ENCODE measurements around the gene COL19A1. TPM values are rescaled to one million over a fixed set of nuclear protein-coding genes. Genes with fewer than 3 reads are reported as not detected.
A peak's percentile ranks its signal among the peaks of the same experiment; 100 is the strongest.

Gene COL19A1
- total and polyA plus RNA-seq, 4 donors = 0.09 to 4.4 (median 0.80) TPM; not detected in 1

- no peak overlapping the region for H3K27ac ChIP-seq (ENCODE audit: low read depth in 1 of 2, low read length in 1 of 2)
- H3K9me3 ChIP-seq (ENCODE audit: control insufficient read depth in 4 of 4, insufficient read depth in 3 of 4, low read length in 3 of 4) = peaks cover 0 to 5% (median 0%) of the 10 kb centered on the region in 4 donors
- no peak overlapping the region for H3K9ac ChIP-seq (ENCODE audit: insufficient read depth in 1 of 2, low read length in 2 of 2)
- no peak for ATAC-seq (ENCODE audit: insufficient read depth, low FRiP score)
- no peak for TF ChIP-seq CTCF (IDR thresholded peaks at IDR 0.05; ENCODE audit: control extremely low read depth, extremely low read depth)
- 60 to 79% methylated on average over 1 of the region's 1 CpG for WGBS, 2 donors
- no peaks in the 10 kb centered on the region for H3K36me3 ChIP-seq (ENCODE audit: control insufficient read depth in 4 of 4, insufficient read depth in 4 of 4, low read length in 4 of 4)
- H3K4me3 ChIP-seq = no peak overlapping the region
- DNase-seq = peak; percentile 47 to 92 (median 89)
- H3K27me3 ChIP-seq (ENCODE audit: control insufficient read depth in 3 of 3, insufficient read depth in 3 of 3, low read length in 2 of 3) = peaks cover 0 to 3% (median 0%) of the 10 kb centered on the region in 3 donors
- peaks cover 0 to 19% (median 0%) of the 10 kb centered on the region in 5 donors for H3K4me1 ChIP-seq (ENCODE audit: control insufficient read depth in 5 of 5, insufficient read depth in 5 of 5, low read length in 5 of 5)
Observed at GRCh38 chr6:70160276-70160675, 293.9 kb downstream of the COL19A1 start.

GRCh38 chr6:70162972-70163371 is 296.6 kb downstream of the COL19A1 start:
- H3K27ac ChIP-seq (ENCODE audit: low read depth in 1 of 2, low read length in 1 of 2) = no peak overlapping the region
- H3K9ac ChIP-seq (ENCODE audit: insufficient read depth in 1 of 2, low read length in 2 of 2) = no peak overlapping the region
- H3K36me3 ChIP-seq (ENCODE audit: control insufficient read depth in 4 of 4, insufficient read depth in 4 of 4, low read length in 4 of 4) = no peaks in the 10 kb centered on the region
- TF ChIP-seq CTCF (IDR thresholded peaks at IDR 0.05; ENCODE audit: control extremely low read depth, extremely low read depth) = no peak
- ATAC-seq (ENCODE audit: insufficient read depth, low FRiP score) (no peak), DNase-seq (no peak)
- 51 to 60% methylated on average over 3 of the region's 3 CpGs for WGBS, 2 donors
- H3K4me1 ChIP-seq (ENCODE audit: control insufficient read depth in 5 of 5, insufficient read depth in 5 of 5, low read length in 5 of 5) = peaks cover 0 to 23% (median 3%) of the 10 kb centered on the region in 5 donors
- H3K4me3 ChIP-seq = no peak overlapping the region
- H3K27me3 ChIP-seq (ENCODE audit: control insufficient read depth in 3 of 3, insufficient read depth in 3 of 3, low read length in 2 of 3) = peaks cover 0 to 8% (median 4%) of the 10 kb centered on the region in 3 donors
- peaks cover 0 to 5% (median 0%) of the 10 kb centered on the region in 4 donors for H3K9me3 ChIP-seq (ENCODE audit: control insufficient read depth in 4 of 4, insufficient read depth in 3 of 4, low read length in 3 of 4)

DNA sequence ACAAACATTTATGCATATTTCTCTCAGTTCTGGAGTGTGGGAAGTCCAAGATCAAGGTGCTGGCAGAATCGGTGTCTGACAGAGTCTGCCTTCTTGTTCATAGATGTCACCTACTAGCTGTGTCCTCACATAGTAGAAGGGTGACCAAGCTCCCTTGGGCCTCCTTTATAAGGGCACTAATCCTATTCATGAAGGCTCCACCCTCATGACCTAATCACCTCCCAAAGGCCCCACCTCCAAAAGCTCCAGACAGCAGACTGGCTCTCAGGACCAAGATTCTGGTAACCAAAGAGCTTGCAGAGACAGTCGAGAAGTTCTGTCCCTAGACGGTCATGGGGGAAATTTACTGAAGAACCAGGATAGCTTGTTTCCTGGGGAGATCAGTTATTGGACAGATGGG is 297.4 kb downstream of the COL19A1 start:
- H3K27ac ChIP-seq (ENCODE audit: low read depth in 1 of 2, low read length in 1 of 2) = no peak overlapping the region
- no peak for TF ChIP-seq CTCF (IDR thresholded peaks at IDR 0.05; ENCODE audit: control extremely low read depth, extremely low read depth)
- 95 to 96% methylated on average over 3 of the region's 3 CpGs for WGBS, 2 donors
- H3K9me3 ChIP-seq (ENCODE audit: control insufficient read depth in 4 of 4, insufficient read depth in 3 of 4, low read length in 3 of 4) = peaks cover 0 to 5% (median 0%) of the 10 kb centered on the region in 4 donors
- no peak overlapping the region for H3K9ac ChIP-seq (ENCODE audit: insufficient read depth in 1 of 2, low read length in 2 of 2)
- no peak for DNase-seq
- no peak overlapping the region for H3K4me3 ChIP-seq
- H3K27me3 ChIP-seq (ENCODE audit: control insufficient read depth in 3 of 3, insufficient read depth in 3 of 3, low read length in 2 of 3) = peaks cover 0 to 8% (median 4%) of the 10 kb centered on the region in 3 donors
- ATAC-seq (ENCODE audit: insufficient read depth, low FRiP score) = no peak
- no peaks in the 10 kb centered on the region for H3K36me3 ChIP-seq (ENCODE audit: control insufficient read depth in 4 of 4, insufficient read depth in 4 of 4, low read length in 4 of 4)
- H3K4me1 ChIP-seq (ENCODE audit: control insufficient read depth in 5 of 5, insufficient read depth in 5 of 5, low read length in 5 of 5) = peaks cover 0 to 23% (median 3%) of the 10 kb centered on the region in 5 donors

DNA sequence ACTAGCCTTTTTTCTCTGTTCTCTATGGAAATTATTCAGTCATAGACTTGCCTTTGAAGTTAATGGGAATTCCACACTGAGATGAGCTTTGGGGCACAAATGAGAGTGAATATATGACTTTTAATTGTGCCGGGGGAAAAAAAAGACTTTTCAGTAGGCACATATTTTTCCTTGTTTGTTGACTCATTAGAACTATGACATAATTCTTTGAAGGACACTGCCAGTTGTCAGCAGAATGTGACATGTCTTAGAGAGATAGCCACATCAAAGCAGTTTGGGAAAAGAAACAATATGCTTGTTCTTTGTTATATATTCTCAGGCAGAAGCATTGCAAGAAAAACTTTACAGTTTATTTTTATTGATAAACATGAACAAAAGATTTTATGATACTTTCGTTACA is 298.2 kb downstream of the COL19A1 start:
- DNase-seq (no peak), ATAC-seq (ENCODE audit: insufficient read depth, low FRiP score) (no peak)
- peaks cover 0 to 8% (median 4%) of the 10 kb centered on the region in 3 donors for H3K27me3 ChIP-seq (ENCODE audit: control insufficient read depth in 3 of 3, insufficient read depth in 3 of 3, low read length in 2 of 3)
- H3K27ac ChIP-seq (ENCODE audit: low read depth in 1 of 2, low read length in 1 of 2) = no peak overlapping the region
- no peak overlapping the region for H3K9ac ChIP-seq (ENCODE audit: insufficient read depth in 1 of 2, low read length in 2 of 2)
- H3K4me1 ChIP-seq (ENCODE audit: control insufficient read depth in 5 of 5, insufficient read depth in 5 of 5, low read length in 5 of 5) = peaks cover 0 to 23% (median 3%) of the 10 kb centered on the region in 5 donors
- TF ChIP-seq CTCF (IDR thresholded peaks at IDR 0.05; ENCODE audit: control extremely low read depth, extremely low read depth) = no peak
- H3K36me3 ChIP-seq (ENCODE audit: control insufficient read depth in 4 of 4, insufficient read depth in 4 of 4, low read length in 4 of 4) = no peaks in the 10 kb centered on the region
- H3K9me3 ChIP-seq (ENCODE audit: control insufficient read depth in 4 of 4, insufficient read depth in 3 of 4, low read length in 3 of 4) = peaks cover 0 to 5% (median 0%) of the 10 kb centered on the region in 4 donors
- 73 to 77% methylated on average over 2 of the region's 2 CpGs for WGBS, 2 donors
- H3K4me3 ChIP-seq = no peak overlapping the region
